Measurements from ENCODE around the gene TMPRSS11E.

DNA sequence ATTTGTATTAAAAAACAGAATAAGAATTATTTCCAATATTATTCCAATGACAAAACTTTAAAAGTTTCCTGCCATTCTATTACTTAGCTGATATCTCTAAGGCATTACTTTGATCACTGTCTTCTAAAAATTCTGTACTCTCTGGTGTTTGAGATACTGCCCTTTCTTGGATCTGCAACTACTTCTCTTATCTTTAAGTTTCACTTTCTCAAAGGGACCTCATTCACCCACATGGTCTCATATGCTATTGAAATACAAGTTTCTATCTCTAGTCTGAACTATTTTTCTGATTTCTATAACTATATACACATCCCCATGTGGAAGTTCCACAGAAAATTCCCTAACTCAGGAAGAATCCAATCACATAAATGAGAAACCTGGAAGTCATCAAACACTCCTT is 22.2 kb downstream of the TMPRSS11E start:
- TF ChIP-seq, protein P1, sequence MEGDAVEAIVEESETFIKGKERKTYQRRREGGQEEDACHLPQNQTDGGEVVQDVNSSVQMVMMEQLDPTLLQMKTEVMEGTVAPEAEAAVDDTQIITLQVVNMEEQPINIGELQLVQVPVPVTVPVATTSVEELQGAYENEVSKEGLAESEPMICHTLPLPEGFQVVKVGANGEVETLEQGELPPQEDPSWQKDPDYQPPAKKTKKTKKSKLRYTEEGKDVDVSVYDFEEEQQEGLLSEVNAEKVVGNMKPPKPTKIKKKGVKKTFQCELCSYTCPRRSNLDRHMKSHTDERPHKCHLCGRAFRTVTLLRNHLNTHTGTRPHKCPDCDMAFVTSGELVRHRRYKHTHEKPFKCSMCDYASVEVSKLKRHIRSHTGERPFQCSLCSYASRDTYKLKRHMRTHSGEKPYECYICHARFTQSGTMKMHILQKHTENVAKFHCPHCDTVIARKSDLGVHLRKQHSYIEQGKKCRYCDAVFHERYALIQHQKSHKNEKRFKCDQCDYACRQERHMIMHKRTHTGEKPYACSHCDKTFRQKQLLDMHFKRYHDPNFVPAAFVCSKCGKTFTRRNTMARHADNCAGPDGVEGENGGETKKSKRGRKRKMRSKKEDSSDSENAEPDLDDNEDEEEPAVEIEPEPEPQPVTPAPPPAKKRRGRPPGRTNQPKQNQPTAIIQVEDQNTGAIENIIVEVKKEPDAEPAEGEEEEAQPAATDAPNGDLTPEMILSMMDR (IDR thresholded peaks at IDR 0.05; ENCODE audit: low read depth, low read length), result no peak
- TF ChIP-seq EZH2phosphoT487 (IDR thresholded peaks at IDR 0.05; ENCODE audit: low read depth), result no peak
